Measurements from ENCODE around the gene CEP164. TPM values are rescaled to one million over a fixed set of nuclear protein-coding genes. Genes with fewer than 3 reads are reported as not detected.

CEP164 gene
- total RNA-seq, 1 donor from 2014 or later, result 9.9 TPM

- intact Hi-C loops (cut with DNase I), result loop anchor here (5.0 to 10.0 kb wide), 2 partner anchors 379 to 516 kb away; no protein-coding TSS in a partner anchor
- no peak for DNase-seq (ENCODE audit: low spot score)
Observed at GRCh38 chr11:117428186-117428855, 100.7 kb downstream of the CEP164 start.

GRCh38 chr11:117428856-117429229 lies 101.2 kb downstream of the CEP164 start:
- no peak for DNase-seq (ENCODE audit: low spot score)
- intact Hi-C loops (cut with DNase I), result loop anchor here (5.0 to 10.0 kb wide), 2 partner anchors 378 to 516 kb away; no protein-coding TSS in a partner anchor

- DNase-seq (ENCODE audit: low spot score), result no peak
- intact Hi-C loops (cut with DNase I), result no loop called here
Observed at GRCh38 chr11:117430293-117430955, 102.8 kb downstream of the CEP164 start.

GRCh38 chr11:117431436-117431835 lies 103.8 kb downstream of the CEP164 start:
- no peak for DNase-seq (ENCODE audit: low spot score)
- intact Hi-C loops (cut with DNase I), result no loop called here

- DNase-seq (ENCODE audit: low spot score), result no peak
- intact Hi-C loops (cut with DNase I), result no loop called here
Observed at GRCh38 chr11:117433717-117434116, 106.1 kb downstream of the CEP164 start.

- no peak for DNase-seq (ENCODE audit: low spot score)
- intact Hi-C loops (cut with DNase I), result no loop called here
Observed at GRCh38 chr11:117434481-117434880, 106.8 kb downstream of the CEP164 start.

- DNase-seq (ENCODE audit: low spot score), result no peak
- intact Hi-C loops (cut with DNase I), result no loop called here
Observed at GRCh38 chr11:117435326-117435725, 107.7 kb downstream of the CEP164 start.

GRCh38 chr11:117437041-117437790 lies 109.6 kb downstream of the CEP164 start:
- intact Hi-C loops (cut with DNase I), result no loop called here
- DNase-seq (ENCODE audit: low spot score), result no peak

GRCh38 chr11:117437791-117438130 lies 110.1 kb downstream of the CEP164 start:
- DNase-seq (ENCODE audit: low spot score), result no peak
- intact Hi-C loops (cut with DNase I), result no loop called here

GRCh38 chr11:117438371-117439000 lies 110.8 kb downstream of the CEP164 start:
- intact Hi-C loops (cut with DNase I), result no loop called here
- DNase-seq (ENCODE audit: low spot score), result no peak

GRCh38 chr11:117439256-117439655 lies 111.6 kb downstream of the CEP164 start:
- no peak for DNase-seq (ENCODE audit: low spot score)
- intact Hi-C loops (cut with DNase I), result no loop called here

- intact Hi-C loops (cut with DNase I), result no loop called here
- DNase-seq (ENCODE audit: low spot score), result no peak
Observed at GRCh38 chr11:117440258-117440657, 112.6 kb downstream of the CEP164 start.

- DNase-seq (ENCODE audit: low spot score), result no peak
- intact Hi-C loops (cut with DNase I), result no loop called here
Observed at GRCh38 chr11:117441146-117441975, 113.7 kb downstream of the CEP164 start.

GRCh38 chr11:117442049-117442868 lies 114.6 kb downstream of the CEP164 start:
- DNase-seq (ENCODE audit: low spot score), result no peak
- intact Hi-C loops (cut with DNase I), result loop anchor here (2.0 kb wide), 1 partner anchor 367 kb away; no protein-coding TSS in a partner anchor

- DNase-seq (ENCODE audit: low spot score), result no peak
- intact Hi-C loops (cut with DNase I), result loop anchor here (2.0 kb wide), 1 partner anchor 366 kb away; no protein-coding TSS in a partner anchor
Observed at GRCh38 chr11:117442869-117443239, 115.2 kb downstream of the CEP164 start.

- intact Hi-C loops (cut with DNase I), result loop anchor here (2.0 kb wide), 1 partner anchor 365 kb away; no protein-coding TSS in a partner anchor
- DNase-seq (ENCODE audit: low spot score), result no peak
Observed at GRCh38 chr11:117443266-117444186, 115.9 kb downstream of the CEP164 start.

- DNase-seq (ENCODE audit: low spot score), result no peak
- intact Hi-C loops (cut with DNase I), result no loop called here
Observed at GRCh38 chr11:117444256-117444655, 116.6 kb downstream of the CEP164 start.
